NCI-H1930 (cell line): ENCODE data around the gene KIF9.
"Not testable (repeated sequence)": the region's sequence is repeated elsewhere in the genome, so short reads cannot be mapped to it uniquely, and the experiment has no call there.

Source experiments
- DNase-seq, 2 experiments: peaks; one replicate each; lab custom pipeline; 2025; lab: John Stamatoyannopoulos, UW

Gene KIF9

GRCh38 chr3:47282424-47283192, at the start of gene KIF9, which contains the start of gene KLHL18:
TSS of gene KIF9 (minus strand) at chr3:47282799. CDS start at chr3:47277374, 5,425 bp downstream.
TSS of gene KLHL18 (plus strand) at chr3:47282944. CDS start at chr3:47282966, 22 bp downstream.
- DNase-seq, result peak; percentile 81 to 88

- peak in 1 of 2 experiments; percentile 3 for DNase-seq
Measured at GRCh38 chr3:47324278-47324865, 41.8 kb upstream of the KIF9 start.

GRCh38 chr3:47323431-47324277, 41.1 kb upstream of the KIF9 start:
- no peak for DNase-seq

GRCh38 chr3:47319956-47320355, 37.4 kb upstream of the KIF9 start:
- DNase-seq, result no peak

- DNase-seq, result no peak
Measured at GRCh38 chr3:47318916-47319315, 36.3 kb upstream of the KIF9 start.

- not testable (repeated sequence) for DNase-seq
Measured at GRCh38 chr3:47316151-47316550, 33.6 kb upstream of the KIF9 start.

- DNase-seq, result no peak
Measured at GRCh38 chr3:47315069-47315647, 32.6 kb upstream of the KIF9 start.

GRCh38 chr3:47314056-47314764, 31.6 kb upstream of the KIF9 start:
- DNase-seq, result no peak

- no peak for DNase-seq
Measured at GRCh38 chr3:47313341-47314055, 30.9 kb upstream of the KIF9 start.

GRCh38 chr3:47310391-47310790, 27.8 kb upstream of the KIF9 start:
- no peak for DNase-seq

- DNase-seq, result not testable (repeated sequence)
Measured at GRCh38 chr3:47309231-47309630, 26.6 kb upstream of the KIF9 start.

- no peak for DNase-seq
Measured at GRCh38 chr3:47306022-47306421, 23.4 kb upstream of the KIF9 start.

- DNase-seq, result no peak
Measured at GRCh38 chr3:47301456-47301855, 18.9 kb upstream of the KIF9 start.

GRCh38 chr3:47299381-47300318, 17.1 kb upstream of the KIF9 start:
- DNase-seq, result no peak

GRCh38 chr3:47298439-47298838, 15.8 kb upstream of the KIF9 start:
- DNase-seq, result no peak

GRCh38 chr3:47296562-47297302, 14.1 kb upstream of the KIF9 start:
- DNase-seq, result no peak

- no peak for DNase-seq
Measured at GRCh38 chr3:47295976-47296375, 13.4 kb upstream of the KIF9 start.

- no peak for DNase-seq
Measured at GRCh38 chr3:47295322-47295721, 12.7 kb upstream of the KIF9 start.

GRCh38 chr3:47294392-47294791, 11.8 kb upstream of the KIF9 start:
- no peak for DNase-seq
